Activated CD8-positive, alpha-beta memory T cell treated with anti-CD3 and anti-CD28 coated beads for 48 hours (primary cell): ENCODE measurements around the gene EXOC3L4.

Experiments
- DNase-seq, 3 experiments: peaks; one replicate each; pipeline ENCODE4 v3.0.0-alpha.2; 2020; ENCODE audit warnings: low read depth in 2 of 3, low spot score in 2 of 3

EXOC3L4 gene

GRCh38 chr14:103091041-103091882 lies 3.3 kb upstream of the EXOC3L4 start:
- peak; percentile 41 to 59 (median 56) for DNase-seq

DNA sequence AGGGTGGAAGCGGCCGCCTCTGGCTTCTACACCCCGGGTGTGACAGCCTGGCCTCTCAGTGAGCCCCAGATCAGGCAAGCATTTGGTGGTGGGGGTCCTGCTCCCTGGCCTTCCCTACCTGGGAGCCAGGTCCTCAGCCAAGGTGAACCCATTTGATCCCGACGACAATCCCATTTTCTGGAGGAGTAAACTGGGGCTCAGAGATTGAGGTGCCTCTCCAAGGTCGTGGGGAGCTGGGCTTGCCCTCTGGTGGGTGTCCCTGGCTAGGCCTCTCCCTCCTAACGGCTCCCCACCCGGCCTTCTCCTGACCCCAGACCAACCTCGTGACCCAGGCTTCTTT lies 2.7 kb upstream of the EXOC3L4 start:
- DNase-seq = no peak

DNA sequence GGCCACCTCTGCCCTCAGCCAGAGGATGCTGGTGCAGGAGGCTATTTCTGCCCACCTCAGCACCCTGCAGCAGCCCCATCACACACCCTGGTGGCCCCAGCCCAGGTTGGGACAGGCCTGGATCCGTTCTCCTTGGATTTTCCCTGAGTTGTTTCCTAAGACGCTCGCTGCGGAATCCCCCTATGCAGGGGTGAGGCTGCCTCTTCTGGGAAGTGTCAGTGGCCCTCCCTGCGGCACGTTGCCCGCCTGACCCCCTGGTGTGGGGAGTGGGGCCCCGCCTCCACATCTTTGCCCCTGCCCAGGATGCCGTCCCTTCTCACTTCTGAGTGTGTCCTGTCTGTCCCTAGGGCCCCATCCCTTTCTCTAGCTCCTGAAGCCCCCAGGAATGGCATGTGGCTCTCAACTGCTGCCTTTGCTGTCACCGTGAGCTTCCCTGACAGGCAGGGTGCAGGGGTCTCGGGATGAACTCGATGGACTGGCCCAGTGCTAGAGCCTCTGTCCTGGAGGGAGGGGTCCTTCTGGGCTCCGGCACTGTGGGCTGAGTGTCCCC lies 594 bp upstream of the EXOC3L4 start:
- DNase-seq = no peak

DNA sequence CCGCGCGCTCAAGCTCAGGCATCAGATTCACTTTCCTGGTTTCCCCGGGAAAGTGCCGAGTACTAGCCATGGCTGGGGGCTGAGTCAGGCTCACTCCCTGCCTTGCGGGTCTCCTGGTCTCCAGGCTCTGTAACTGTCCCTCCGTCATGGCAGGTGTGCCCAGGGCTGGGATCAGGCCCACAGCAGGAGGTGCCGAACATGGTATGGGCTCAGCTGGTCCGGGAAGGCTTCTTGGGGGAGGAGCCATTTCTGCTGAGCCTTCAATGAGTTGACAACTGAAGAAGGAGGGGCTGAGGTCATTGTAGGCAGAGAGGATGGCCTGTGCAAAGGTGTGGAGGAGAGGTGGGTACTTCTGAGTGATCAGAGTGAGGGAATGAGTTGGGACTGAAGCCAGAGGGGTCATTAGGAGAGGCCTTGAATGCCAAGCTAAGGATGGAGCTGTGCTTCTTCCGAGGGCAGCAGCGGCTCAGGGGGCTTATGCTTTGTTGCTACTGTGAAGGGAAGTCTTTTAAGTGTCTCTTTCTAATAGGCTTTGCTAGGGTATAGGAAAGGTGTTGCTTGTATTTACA lies 769 bp downstream of the EXOC3L4 start:
- no peak for DNase-seq

GRCh38 chr14:103096387-103096786 lies 1.9 kb downstream of the EXOC3L4 start:
- no peak for DNase-seq

GRCh38 chr14:103097244-103097993 lies 2.9 kb downstream of the EXOC3L4 start:
- no peak for DNase-seq

DNA sequence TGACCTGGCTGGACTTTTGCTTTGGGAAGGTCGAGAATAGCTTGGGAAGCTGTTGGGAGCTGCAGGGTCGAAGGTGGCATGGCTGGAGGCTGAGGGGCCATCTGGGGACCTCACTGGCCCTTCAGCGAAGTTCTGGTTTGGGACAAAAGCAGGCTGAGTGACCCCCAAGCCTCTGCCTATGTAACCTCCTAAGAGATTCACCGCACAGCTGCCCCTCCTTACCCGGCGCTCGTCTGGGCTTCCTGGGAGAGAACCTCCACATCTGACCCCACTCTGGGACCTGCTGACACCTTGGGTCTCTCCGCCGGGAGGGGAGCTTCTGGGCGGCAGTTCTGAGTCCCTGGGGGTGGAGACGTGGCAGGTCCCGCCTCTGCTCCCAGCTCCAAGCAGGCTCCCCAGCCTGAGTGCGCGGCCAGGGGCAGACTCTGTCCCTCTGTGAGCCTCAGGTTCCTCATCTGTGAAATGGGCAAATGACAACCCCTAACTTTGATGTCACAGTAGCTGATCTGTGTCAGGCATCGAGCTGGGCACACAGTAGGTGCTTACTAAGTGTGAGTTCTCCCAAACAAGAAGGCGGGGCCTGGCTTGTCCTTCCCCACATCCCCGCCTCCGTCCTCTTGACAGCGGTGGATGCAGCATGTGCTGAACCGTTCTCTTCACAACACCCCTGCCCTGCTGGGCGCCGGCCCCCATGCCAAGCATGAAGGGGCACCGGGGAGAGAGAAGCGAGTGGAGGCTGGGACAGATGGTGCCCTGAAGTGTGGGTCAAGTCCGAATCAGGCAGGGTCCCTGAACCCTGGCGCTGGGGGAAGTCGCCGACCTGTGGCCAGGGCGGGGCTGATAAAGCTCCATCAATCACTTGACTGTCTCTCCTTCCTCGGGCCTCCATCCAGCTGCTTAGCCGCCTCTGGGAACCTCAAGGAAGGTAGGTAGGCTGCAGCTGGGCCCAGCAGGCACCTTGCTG lies 3.8 kb downstream of the EXOC3L4 start:
- DNase-seq = no peak

GRCh38 chr14:103099081-103099732 lies 4.7 kb downstream of the EXOC3L4 start:
- no peak for DNase-seq

DNA sequence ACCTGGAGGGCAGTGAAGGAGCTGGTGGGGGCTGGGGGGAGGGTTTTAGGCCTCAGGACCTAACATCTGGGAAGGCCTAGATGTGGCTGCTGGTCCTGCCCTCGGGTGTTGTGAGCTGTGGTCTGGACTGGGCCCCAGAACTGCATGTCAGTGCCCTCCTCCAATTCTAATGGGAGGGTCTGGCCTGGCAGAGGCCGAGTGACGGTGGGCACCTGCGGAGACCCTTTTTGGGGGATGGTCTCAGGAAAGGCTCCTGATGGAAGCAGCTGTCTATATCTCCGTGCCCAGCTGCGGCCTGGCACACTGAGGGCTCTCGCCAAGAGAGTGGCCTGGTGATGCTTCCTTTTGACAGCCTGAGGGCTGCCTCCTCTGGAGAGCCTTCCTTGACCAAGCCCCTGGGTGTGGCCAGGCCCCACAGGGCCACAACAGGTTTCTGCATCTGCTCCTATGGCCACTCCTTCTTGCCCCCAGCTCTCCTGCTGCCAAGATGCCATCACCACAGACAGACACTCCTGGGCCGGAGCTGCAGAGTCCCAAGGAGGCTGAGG lies 5.3 kb downstream of the EXOC3L4 start:
- no peak for DNase-seq

DNA sequence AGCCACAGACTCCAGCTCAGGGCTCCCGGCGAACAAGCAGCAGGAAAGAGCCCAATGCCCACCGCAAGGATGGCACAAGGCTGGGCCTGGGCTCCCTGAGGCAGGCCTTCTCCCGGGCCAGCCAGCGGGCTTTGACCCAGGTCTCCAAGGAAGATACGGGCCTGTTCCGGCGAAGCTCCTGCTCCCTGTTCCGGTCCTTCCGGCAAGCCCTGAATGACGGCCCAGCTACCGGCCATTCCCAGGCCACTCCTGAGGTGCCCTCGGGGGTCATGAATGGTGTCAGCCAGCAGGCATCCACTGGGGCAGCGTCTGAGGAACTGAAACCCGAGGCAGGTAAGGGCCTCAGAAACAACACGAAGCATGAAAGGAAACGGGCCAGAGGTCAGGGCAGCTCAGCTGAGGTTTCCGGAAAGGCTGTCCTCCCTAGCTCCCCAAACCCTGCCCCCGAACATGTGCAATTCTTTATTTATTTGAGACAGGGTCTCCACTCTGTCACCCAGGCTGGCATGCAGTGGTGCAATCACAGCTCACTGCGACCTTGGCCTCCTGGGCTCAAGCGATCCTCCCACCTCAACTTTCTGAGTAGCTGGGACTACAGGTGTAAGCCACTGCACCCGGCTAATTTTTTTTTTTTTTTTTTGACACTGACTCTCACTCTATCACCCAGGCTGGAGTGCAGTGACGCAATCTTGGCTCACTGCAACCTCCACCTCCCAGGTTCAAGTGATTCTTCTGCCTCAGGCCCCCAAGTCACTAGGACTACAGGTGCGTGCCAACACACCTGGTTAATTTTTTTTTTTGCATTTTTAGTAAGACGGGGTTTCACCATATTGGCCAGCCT lies 6.0 kb downstream of the EXOC3L4 start:
- no peak for DNase-seq

GRCh38 chr14:103101257-103101962 lies 6.9 kb downstream of the EXOC3L4 start:
- DNase-seq = no peak

GRCh38 chr14:103101963-103102688 lies 7.6 kb downstream of the EXOC3L4 start:
- DNase-seq = no peak

DNA sequence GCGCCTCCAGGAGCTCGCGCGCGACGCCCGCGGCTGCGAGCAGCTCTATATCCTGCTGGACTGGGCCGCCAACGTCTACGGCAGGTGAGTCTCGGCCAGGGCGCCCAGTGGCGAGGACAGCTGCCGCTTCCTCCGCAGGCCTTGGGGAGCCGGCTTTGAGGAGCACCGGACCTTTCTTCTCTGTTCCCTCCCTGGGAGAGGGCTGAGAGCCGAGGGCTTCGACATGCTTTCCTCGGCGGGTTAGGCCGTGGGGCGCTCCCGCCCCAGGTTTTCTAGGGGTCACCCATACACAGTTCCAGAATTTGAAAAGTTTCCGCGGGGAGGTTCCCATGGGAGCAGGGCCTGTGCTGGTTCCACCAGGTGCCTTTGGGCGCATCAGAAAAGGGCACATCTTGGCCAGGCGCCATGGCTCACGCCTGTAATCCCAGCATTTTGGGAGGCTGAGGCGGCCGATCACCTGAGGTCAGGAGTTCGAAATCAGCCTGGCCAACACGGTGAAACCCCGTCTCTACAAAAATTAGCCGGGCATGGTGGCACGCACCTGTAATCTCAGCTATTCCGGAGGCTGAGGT lies 8.2 kb downstream of the EXOC3L4 start:
- no peak for DNase-seq

DNA sequence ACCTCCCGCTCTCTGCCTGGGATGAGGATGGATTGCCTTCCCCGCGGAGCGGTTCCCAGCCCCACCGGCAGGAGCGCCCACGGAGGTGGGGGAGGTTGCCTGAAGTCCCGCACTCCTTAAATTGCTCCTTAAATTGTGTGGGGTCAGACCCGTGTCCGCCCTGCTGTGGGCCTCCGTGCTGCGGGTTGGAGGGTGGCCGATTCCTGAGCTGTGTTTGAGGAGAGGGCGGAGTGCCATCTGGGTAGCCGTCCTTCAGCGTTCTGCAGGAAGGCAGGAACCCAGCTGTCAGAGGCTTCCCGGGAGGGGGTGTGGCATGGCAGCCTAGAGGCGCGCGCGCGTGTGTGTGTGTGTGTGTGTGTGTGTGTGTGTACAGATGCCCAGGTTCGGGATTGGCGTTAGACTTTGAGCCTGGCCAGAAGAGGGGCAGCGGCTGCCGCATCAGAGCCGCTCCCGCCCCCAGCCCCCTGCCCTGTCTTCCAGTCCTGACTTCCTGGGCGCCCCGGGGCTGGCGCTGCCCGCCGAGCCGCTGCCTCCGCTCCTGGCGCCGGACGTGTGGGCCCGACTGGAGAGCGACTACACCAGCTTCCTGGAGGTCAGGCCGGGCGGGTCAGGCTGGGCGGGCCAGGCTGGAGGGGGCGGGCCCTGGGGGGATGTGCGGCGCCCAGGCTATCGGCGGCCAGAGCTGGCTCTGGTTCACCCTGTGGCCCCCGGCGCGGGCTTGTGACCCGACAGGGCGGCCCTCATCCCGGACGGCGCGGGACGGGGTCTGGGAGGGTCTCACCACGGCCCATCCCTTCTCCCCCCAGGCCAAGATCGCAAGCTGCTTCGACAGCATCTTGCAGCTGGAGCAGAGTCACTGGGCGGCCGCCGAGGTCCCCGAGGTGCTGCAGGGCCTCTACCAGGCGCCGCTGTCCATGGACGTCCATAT lies 9.2 kb downstream of the EXOC3L4 start:
- no peak for DNase-seq

- DNase-seq = no peak
Observed at GRCh38 chr14:103104389-103104653, 9.8 kb downstream of the EXOC3L4 start.

GRCh38 chr14:103104654-103105452 lies 10.3 kb downstream of the EXOC3L4 start:
- peak; percentile 40 to 74 (median 65) for DNase-seq
